ENCODE results near the gene CYP8B1. TPM values are rescaled to one million over a fixed set of nuclear protein-coding genes. Genes with fewer than 3 reads are reported as not detected.

CYP8B1 gene
- total RNA-seq: under 1 TPM; 0.10 to 0.14 TPM
- long read RNA-seq, donor 1, partial matches to known transcripts: 0 of 6 reads
- long read RNA-seq, donor 1, other reads (novel, unspliced or antisense): 6 of 6 reads
- long read RNA-seq, donor 2, partial matches to known transcripts: 0 of 3 reads
- long read RNA-seq, donor 2, other reads (novel, unspliced or antisense): 3 of 3 reads

DNA sequence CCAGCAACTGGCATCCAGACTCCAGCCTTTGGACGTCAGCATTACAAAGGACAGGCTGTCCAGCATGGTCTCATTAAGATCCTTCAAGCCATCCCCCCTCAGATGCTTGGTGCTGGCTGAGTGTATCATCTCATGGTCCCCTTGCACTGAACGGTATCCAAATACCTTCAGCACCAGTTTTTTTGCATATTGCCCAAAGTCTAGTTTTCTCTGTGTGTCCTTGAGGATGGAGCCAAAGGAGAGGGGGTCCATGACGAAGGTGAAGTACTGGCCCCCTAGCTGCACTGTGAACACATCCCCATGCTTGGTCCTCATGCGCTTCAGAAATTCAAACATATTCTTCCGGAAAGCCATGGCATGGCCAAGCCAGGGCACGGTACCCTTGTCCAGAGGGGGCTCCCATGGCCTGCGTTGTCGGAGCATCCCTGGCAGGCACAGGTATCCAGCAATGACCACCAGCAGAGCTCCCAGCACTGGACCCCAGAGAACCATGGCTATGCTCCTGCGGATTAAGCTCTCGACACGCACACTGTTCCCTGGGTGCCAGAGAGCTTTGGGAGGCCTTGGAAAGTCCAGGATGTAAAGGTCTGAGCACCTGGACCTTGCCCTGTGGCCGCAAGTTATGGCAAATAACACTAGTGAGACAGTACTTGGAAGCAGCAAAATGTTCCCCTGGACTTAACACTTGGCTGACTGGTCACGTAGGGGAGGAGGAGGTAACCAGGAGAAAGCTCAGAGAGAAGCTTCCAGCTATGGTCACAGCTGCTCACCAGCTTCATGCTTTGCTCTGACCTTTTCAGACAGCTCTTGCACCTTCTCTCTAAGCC lies at the start of gene CYP8B1:
Gene CYP8B1, minus strand, starts transcription at position 555 of the 827 bp plus-strand sequence. Its CDS starts 63 bp downstream, at position 492.
- peak; percentile 74 for DNase-seq (ENCODE audit: low spot score)
- intact Hi-C loops (cut with DNase I): loop anchor here in 1 of 2 donors (10.0 kb wide), 1 partner anchor 91 kb away; no protein-coding TSS in a partner anchor

- intact Hi-C loops (cut with DNase I): no loop called here
- no peak for DNase-seq (ENCODE audit: low spot score)
Observed at GRCh38 chr3:42923606-42924005, 47.9 kb upstream of the CYP8B1 start.

DNA sequence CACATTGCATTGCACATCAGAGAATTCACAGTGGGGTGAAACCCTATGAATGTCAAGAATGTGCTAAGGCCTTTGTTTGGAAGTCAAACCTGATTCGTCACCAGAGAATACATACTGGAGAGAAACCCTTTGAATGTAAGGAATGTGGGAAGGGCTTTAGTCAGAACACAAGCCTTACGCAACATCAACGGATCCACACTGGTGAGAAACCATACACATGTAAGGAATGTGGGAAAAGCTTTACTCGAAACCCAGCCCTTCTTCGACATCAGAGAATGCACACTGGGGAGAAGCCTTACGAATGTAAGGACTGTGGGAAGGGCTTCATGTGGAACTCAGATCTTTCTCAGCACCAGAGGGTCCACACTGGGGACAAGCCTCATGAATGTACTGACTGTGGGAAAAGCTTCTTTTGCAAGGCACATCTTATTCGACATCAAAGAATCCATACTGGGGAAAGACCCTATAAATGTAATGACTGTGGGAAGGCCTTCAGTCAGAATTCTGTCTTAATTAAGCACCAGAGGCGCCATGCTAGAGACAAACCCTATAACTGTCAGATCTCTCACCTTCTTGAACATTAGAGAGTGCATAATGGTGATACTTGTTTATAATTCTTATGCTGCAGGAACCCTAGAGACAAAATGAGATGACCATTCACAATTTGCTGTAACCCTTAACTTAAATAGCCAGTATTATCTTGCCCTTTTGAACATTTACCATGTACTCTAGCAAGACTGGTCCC lies 39.3 kb upstream of the CYP8B1 start:
- intact Hi-C loops (cut with DNase I): no loop called here
- DNase-seq (ENCODE audit: low spot score): no peak

DNA sequence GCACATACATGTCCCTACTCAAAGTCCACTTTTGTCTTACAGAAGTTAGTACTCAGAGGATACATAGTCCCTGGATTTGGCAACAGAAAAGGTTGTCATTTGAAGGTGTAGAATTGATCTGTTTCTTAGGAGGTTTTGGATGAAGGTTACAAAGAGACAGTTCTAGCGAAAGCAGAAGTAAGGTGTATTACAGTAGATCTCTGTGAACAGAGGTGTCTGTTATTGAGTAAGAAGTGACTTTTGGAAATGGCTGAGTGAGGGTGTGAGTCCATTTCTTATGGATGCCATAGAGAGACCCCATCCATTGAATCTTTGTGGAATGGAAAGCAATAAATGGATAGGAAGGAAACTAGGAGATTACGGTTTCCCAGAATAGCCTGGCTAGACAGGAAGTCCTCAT lies 35.9 kb upstream of the CYP8B1 start:
- intact Hi-C loops (cut with DNase I): no loop called here
- DNase-seq (ENCODE audit: low spot score): no peak

DNA sequence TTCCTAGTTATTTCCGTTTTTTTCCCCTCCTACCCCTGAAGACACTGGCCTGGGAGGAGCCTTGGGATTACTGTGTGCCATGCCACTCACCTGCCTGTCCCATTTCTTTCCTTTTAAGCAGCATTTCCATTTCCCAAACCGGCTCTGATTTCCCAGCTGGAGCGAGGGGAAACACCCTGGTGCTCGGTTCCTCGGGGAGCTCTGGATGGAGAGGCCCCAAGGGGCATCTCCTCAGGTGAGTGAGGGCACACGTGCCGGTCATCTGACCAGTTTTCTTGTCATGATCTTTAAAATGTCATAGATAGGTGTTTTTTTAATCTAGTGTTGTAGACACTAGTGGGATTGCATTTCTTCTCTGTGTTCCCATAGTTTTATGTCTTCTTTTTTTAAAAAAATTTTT lies 33.0 kb upstream of the CYP8B1 start:
- no peak for DNase-seq (ENCODE audit: low spot score)
- intact Hi-C loops (cut with DNase I): no loop called here

DNA sequence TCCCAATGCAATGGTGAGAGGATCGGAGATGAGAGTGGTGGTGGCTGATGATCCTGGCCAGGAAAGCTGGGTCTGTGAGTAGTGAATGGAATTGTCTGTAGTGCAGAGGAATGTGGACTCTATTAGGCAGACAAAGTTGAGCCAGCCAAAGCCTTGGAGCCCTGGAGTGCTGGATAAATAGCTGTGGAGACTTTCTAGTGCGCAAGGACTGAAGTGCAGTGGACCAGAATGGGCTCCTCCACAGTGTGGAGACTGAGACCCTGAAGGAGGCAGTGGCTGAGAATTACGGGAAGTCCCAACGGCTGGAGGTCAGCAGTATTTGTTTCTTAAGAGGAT lies 31.1 kb upstream of the CYP8B1 start:
- no peak for DNase-seq (ENCODE audit: low spot score)
- intact Hi-C loops (cut with DNase I): no loop called here

DNA sequence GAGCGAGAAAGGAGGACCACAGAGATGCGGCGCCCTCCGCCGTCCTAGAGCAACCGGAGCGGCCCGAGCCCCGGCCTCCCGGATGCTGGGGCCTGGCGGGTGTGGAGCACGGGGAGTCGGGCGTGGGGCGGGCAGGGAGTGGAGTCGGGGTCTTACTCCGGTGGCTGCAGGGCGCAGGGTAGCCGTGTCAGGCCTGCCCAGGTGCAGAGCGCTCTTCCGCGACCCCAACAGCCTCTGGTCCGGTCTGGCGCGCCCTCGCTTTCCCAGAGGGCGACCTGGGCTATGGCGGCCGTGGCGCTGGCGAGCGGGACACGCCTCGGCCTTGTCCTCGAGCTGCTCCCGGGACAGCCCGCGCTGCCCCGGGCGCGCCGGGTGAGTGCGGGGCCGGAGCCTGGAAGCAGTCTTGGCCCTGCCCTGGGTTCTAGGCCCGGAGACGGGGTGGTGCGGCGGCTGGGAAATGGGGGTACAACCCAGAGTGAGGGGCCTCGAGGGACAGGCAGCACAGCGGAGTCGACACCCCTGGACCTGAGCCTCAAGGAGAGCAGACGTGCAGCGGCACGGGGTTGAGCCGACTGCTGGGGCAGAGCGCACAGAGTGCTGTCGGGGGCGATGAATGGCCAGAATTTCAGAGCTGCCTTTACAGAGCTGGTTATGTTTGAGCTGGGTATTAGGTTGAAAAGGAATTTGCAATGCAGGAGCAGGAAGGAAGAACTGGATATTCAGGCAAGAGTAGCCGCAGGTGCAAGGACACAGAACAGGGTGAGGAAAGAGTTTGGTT lies 30.6 kb upstream of the CYP8B1 start, which contains the start of gene ZNF662:
Gene ZNF662, plus strand, starts transcription at position 73 of the 778 bp plus-strand sequence. CDS start 1,973 bp downstream, outside the sequence.
- peak; percentile 86 for DNase-seq (ENCODE audit: low spot score)
- intact Hi-C loops (cut with DNase I): no loop called here

- intact Hi-C loops (cut with DNase I): no loop called here
- DNase-seq (ENCODE audit: low spot score): no peak
Observed at GRCh38 chr3:42905740-42906069, 30.0 kb upstream of the CYP8B1 start.

- no peak for DNase-seq (ENCODE audit: low spot score)
- intact Hi-C loops (cut with DNase I): no loop called here
Observed at GRCh38 chr3:42904076-42904475, 28.4 kb upstream of the CYP8B1 start.

- intact Hi-C loops (cut with DNase I): no loop called here
- no peak for DNase-seq (ENCODE audit: low spot score)
Observed at GRCh38 chr3:42902257-42902656, 26.6 kb upstream of the CYP8B1 start.

DNA sequence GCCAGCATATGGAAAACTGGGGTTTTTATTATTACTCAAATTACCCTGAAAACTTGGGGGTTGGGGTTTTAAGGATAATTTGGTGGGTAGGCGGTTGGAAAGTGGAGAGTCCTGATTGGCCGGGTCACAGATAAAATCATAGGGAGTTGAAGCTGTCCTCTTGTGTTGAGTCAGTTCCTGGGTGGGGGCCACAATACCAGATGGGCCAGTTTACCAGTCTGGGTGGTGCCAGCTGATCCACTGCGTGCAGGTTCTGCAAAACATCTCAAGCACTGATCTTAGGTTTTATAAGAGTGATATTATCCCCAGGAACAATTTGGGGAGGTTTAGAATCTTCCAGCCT lies 25.4 kb upstream of the CYP8B1 start:
- no peak for DNase-seq (ENCODE audit: low spot score)
- intact Hi-C loops (cut with DNase I): no loop called here

DNA sequence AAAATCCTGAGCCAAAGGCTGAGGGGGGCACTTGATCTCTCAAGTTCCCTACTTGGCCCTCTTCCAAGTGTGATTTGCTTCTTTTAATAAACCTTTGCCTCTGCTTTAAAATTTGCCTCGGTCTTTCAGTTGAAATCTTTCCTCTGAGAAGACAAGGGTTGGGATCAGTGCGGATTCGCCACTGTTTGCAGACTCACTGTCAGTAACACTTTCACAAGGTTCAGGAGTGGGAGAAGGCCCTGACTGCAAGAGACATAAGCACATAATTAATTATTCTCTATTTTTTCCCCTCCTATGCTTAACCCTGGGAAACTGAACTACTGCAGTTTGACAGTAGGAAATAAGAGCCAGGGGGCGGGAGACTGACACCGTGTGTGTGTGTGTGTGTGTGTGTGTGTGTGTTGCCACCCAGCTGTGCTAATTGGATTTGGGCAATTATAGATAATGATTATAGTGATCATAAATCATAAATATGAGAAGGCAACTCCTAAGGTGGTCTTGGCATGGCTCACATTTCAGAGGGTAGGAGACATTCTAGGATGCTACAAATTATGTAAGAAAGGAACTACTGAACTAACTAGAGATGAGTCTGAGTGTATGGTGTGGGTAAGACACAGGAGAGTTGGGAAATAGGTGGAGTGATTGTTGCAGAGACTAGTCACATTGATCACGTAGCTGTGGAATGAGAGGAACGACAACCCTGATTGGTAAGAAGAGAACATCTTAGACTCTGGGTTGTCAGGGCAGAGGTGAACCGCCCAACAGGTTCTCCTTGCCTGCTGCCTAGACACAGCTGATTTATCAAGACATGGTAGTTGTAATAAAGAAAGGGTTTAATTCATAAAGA lies 24.8 kb upstream of the CYP8B1 start:
- intact Hi-C loops (cut with DNase I): no loop called here

DNA sequence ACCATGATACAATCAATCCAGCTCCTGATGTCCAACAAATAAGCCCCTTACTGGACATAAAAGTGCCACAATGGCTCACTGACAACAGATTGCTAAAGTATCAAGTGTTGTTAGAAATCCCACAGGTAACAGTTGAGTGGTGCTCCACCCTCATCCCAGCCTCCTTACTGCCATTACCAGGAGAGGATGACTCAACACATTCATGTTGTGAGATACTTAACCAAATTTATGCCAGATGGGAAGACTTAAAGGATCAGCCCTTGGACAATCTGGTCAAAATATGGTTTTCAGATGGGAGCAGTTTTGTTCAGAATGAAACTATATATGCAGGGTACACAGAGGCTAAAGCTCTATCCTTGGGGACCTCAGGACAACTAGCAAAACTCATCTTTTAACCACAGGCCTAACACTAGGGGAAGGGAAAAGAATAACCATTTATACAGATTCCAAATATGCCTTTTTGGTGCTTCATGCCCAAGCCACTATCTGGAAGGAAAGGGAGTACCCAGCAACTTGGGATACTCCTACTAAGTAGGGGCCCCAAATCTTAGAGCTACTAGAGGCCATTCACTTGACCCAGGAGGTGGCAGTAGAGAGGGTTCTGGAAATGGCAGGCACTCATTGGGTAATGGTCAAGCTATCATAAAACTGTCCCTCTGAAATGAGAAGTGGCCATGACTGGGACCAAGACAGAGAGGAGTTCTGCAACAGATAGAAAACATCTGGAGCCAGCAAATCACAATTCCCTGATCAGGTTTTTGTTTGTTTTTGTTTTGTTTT lies 23.4 kb upstream of the CYP8B1 start:
- intact Hi-C loops (cut with DNase I): no loop called here
- no peak for DNase-seq (ENCODE audit: low spot score)

More for the DNA sequence above, 24.8 kb upstream of the CYP8B1 start:
- no peak for DNase-seq (ENCODE audit: low spot score)

GRCh38 chr3:42895580-42895868 lies 19.8 kb upstream of the CYP8B1 start:
- intact Hi-C loops (cut with DNase I): no loop called here
- no peak for DNase-seq (ENCODE audit: low spot score)

- no peak for DNase-seq (ENCODE audit: low spot score)
- intact Hi-C loops (cut with DNase I): no loop called here
Observed at GRCh38 chr3:42894698-42895579, 19.3 kb upstream of the CYP8B1 start.

GRCh38 chr3:42892807-42893206 lies 17.1 kb upstream of the CYP8B1 start:
- no peak for DNase-seq (ENCODE audit: low spot score)
- intact Hi-C loops (cut with DNase I): no loop called here

GRCh38 chr3:42892169-42892568 lies 16.5 kb upstream of the CYP8B1 start:
- intact Hi-C loops (cut with DNase I): no loop called here

More at GRCh38 chr3:42892169-42892568, 16.5 kb upstream of the CYP8B1 start:
- DNase-seq (ENCODE audit: low spot score): no peak
